Stimulated activated CD8-positive, alpha-beta memory T cell treated with anti-CD3 and anti-CD28 coated beads, Interleukin-7, amount 100 ng/mL, for 48 hours (primary cell): ENCODE data around the gene ASB3.
"Not testable (repeated sequence)": the region's sequence is repeated elsewhere in the genome, so short reads cannot be mapped to it uniquely, and the experiment has no call there.

ENCODE experiments used
- DNase-seq, 2 donors: peaks; one replicate each; pipeline ENCODE4 v3.0.0-alpha.2; 2020; ENCODE audit warnings: low read depth in 1 of 2; ENCODE audit errors: extremely low read depth in 1 of 2

ASB3 gene

DNA sequence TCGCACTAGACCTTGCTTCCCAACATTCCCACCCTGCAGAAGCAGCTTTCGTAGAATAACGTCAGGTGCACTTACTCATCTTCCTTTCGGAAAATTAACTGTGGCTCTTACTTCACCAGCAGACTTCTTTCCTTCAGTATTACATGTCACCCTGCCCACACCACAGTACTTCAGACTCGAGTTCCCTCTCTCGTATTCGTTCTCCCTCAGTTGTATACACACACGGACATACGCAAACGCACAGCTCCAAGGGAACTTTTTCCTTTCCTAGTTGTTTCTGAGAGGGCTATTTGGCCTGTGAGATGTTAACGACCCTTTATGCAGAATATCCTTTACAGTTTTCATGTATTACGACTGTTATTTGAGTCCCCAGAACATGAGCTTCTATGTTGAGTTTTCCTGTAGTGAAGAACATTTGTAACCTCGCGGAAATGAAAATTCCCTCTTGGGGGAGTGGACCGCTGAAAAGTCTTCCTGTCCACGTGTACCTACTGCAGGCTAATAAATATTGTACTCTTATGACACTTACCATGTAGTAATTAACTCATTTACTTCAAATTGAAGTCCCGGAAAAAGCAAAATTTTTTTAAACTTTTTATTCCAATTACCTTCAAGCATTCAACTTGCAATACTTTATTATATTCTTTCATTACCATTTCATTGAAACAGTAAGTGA, 999 bp upstream of the ASB3 start:
- DNase-seq = peak in 1 of 2 donors; percentile 5

DNA sequence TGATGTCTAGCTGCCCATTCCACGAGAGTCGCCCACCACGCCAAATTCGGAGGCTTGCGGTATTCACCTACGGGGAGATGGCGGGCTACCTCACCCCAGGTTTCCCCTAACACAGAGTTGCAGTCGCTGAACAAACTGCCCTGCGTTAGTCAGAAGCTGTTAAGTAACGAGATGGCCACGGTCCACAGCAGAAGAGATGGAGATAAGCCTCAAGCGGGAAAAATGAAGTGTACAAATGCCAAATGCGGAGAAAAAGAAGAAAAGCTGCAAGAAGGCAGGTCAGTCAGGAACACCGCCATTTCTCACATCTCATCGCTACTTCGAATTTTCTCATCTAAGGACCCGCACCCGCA, 425 bp downstream of the ASB3 start:
- peak in 1 of 2 donors; percentile 13 for DNase-seq

DNA sequence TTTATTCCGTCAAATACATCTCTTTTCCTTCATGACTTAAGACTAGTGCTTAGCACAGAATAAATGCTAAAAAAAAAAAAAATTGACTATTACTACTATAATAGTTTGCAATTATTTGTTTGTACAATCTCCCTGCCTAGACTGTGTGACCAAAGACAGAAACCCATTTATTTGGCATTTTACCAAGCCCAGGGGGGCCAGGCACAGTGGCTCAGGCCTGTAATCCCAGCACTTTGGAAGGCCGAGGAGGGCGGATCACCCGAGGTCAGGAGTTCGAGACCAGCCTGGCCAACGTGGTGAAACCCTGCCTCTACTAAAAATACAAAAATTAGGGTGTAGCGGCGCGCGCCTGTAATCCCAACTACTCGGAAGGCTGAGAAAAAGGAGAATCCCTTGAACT, 1.4 kb downstream of the ASB3 start:
- no peak for DNase-seq

DNA sequence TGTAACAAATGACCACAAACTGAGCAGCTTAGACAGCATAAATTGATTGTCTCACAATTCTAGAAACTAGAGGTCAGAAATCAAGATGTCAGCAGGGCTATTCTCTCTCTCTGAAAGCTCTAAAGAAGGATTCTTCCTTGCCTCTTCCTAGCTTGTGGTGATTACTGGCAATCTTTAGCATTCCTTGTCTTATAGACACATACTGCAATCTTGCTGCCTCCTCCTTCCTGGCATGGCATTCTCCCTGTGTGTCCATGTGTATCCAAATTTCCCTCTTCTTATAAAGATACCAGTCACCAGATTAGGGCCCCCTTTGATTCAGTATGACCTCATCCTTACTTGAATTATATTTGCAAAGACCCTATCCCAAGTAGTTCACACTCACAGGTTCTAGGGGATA, 2.3 kb downstream of the ASB3 start:
- DNase-seq = no peak

DNA sequence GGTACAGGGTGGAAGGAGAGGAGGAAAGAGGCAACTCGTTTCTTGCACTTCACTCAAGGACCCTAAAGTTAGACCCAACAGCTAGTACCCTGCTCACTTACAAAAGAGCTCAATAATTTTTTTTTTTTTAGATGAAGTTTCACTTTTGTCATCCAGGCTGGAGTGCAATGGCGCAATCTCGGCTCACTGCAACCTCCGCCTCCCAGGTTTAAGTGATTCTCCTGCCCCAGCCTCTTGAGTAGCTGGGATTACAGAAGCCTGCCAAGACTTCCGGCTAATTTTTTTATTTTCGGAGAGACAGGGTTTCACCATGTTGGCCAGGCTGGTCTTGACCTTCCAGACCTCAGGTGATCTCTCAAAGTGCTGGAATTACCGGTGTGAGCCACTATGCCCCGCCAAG, 4.1 kb downstream of the ASB3 start:
- no peak for DNase-seq

DNA sequence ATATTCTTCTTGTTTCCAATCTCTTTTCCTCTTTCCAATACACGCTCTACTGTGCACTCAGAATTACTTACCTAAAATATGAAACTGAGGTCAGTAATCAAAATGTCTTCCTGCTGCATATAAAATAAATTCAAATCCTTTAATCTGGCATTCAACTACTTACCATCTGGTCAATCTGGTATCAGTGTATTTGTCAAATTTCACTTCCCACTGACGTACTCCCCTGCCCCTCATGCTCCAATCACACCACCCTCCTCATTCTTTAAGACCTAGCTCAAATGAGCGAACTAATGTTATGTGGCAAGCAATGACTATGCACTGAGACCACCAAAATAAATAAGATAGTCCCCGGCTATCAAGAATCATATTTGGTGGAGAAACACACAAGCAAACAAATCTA, 6.7 kb downstream of the ASB3 start:
- no peak for DNase-seq

DNA sequence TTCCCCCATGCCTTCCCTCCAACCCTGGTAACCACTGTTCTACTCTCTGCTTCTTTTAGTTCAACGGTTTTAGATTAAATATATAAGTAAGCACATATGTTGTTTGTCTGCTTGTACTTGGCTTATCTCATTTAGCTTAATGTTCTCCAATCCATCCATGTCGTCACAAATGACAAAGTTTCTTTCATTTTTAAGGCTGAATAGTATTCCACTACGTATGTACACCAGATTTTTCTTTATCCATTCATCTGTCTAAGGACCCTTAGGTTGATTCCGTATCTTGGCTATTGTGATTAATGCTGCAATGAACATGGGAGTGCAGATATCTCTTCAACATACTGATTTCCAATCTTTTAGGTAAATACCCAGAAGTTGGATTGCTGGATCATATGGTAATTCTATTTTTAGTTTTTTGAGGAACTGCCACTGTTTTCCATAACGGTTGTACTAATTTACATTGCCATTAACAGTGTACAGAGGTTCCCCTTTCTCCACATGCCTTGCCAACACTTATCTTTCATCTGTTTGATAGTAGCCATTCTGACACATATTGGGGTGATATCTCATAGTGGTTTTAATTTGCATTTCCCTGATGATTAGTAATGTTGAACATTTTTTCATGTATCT, 8.1 kb downstream of the ASB3 start:
- DNase-seq = no peak

DNA sequence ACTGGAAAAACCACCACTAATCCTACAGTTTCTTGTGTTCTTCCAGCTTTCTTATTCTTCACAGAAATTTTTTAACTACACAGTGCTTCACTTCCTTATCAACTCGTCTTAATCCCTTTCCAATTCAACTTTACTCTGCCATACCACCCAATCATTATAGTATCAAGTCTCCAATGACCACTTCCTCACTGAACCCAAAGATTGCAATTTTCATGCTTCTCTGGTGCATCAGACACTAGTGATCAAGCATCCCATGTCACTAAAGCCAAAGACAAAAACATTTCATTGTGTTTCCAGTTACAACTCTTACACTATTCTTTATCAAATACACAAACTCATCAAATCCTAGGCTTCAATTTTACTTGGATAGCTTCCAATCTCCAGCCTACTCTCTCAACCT, 9.6 kb downstream of the ASB3 start:
- DNase-seq = no peak

DNA sequence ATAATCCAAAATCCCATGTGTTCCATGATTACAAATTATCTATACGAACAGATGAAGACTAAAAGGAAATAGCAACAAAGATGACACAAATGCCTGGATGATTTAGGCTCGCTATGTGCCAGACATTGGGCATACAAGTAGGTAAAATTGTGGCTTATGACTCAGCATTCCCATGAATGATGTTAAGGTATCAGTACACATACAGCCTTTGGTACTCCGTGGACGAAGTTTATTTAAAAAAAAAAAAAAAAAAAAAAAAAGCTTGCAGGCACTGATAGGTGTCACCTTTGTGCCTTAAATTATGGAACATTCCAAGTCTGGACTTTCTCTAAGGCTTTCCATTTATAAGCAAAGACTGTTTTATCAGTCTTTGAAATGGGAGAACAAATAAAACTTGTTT, 16.5 kb downstream of the ASB3 start:
- DNase-seq = no peak

DNA sequence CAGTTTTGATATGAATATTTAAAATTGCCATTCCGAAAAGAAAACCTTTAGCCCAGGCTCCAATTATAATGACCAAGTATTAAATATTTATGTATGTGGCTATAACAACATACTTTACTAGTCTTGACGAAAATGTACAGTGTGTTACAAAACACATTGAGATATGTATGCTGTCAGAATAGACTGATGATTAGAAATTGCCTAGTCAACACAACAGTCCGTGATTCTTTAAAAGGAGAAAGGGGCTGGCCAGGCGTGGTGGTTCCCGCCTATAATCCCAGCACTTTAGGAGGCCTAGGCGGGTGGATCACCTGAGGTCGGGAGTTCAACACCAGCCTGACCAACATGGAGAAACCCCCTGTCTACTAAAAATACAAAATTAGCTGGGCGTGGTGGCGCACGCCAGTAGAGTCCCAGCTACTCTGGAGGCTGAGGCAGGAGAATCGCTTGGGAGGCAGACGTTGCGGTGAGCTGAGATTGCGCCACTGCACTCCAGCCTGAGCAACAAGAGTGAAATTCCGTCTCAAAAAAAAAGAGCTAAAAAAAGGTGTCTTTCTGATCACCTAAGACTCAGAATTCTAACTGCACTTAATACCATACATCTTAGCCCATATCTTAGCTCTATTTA, 17.3 kb downstream of the ASB3 start:
- no peak for DNase-seq

DNA sequence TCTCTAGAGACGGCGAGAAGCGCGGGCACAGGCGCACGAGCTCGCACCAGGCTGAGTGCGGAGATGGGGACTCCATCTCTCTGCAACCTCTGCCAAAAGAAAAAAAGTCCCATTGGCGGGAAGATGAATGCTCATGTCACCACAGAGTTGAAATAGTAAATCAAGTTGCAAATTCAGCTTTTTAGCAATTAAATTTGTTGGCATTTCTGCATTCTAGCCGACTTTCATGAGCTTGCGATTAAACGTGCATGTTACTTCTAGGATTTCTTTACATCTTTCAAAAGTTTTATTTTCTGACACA, 18.6 kb downstream of the ASB3 start:
- peak in 1 of 2 donors; percentile 37 for DNase-seq

DNA sequence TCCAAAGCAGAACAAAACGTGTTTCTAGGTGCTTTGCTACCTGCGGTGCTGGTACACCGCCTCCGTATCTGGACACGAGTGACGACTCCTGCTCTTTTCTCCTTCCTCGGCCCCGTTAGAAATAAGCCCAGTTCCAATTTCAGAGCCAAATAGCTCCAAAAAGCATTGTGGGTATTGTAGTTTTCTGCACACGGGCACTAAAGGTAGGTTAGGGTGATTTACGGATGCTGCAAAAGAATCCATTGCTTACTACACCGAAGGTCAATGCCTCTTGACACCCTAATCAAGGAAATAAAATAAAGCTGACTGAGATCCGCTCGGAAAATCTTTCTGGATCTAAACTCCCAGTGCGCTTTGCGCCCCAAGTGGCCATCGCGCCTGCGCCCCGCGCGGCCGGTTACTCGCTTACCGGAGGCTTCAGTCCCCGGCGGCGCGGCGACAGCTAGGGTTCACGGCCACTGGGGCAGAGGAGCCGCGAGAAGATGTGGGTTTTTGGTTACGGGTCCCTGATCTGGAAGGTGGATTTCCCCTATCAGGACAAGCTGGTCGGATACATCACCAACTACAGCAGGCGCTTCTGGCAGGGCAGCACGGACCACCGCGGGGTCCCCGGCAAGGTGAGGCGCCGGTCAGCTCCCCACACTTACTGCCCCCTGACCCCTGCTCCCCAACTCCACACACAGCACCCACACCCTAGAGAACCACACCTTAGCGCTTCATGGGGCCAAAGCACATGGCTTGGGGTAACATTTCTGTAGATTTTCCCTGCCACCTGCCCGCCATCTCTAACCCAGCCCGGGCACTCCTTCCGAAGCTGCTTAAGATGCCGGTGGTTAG, 19.1 kb downstream of the ASB3 start, which contains the start of gene CHAC2:
Gene CHAC2 (plus strand): TSS at position 400 of the 837 bp plus-strand sequence. CDS start 83 bp downstream, at position 483.
- peak; percentile 74 to 78 for DNase-seq

DNA sequence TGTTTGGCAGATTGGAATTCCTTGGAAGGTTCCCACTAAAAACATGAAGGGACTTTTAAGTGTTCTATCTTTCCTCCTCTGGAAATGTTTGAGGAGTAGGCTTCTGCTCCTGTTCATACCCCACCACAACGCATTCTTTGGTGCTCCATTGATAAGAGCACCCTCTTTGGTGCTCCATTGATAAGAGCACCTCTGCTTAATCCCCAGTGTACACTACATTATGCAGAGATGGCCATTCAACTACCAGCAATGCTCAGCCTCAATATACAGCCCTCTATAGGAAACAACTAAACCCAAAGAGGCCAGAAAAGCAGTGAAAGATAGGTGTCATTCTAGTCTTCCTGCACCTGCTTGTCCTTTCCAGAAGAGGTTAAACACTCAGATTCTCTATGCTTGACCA, 21.0 kb downstream of the ASB3 start:
- DNase-seq = no peak

DNA sequence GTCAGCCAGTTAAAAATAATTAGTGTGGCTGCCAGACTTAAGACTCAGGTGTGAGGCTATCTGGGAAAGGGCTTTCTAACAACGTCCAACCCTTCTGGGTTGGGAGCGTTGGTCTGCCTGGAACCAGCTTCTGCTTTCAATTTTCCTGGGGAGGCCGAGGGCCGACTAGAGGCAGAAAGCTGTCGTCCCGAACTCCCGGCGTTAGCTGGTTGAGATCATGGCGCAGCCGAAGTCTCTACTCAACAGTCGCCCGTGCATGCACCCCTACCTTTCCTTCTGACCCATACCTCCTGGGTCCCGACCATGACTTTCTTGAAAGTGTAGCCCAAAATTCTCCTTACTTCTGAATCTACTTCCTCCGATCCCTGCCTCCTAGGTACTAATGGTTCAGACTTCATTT, 29.5 kb downstream of the ASB3 start:
- DNase-seq = not testable (repeated sequence)

DNA sequence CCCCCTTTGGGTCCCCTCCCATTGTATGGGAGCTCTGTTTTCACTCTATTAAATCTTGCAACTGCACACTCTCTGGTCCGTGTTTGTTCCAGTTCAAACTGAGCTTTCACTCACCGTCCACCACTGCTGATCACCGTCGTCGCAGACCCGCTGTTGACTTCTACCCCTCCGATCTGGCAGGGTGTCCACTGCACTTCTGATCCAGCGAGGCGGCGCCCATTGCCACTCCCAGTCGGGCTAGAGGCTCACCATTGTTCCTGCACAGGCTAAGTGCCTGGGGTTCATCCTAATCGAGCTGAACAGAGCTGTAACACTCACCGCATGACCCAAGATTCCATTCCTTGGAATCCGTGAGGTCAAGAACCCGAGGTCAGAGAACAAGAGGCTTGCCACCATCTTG, 30.1 kb downstream of the ASB3 start:
- no peak for DNase-seq

DNA sequence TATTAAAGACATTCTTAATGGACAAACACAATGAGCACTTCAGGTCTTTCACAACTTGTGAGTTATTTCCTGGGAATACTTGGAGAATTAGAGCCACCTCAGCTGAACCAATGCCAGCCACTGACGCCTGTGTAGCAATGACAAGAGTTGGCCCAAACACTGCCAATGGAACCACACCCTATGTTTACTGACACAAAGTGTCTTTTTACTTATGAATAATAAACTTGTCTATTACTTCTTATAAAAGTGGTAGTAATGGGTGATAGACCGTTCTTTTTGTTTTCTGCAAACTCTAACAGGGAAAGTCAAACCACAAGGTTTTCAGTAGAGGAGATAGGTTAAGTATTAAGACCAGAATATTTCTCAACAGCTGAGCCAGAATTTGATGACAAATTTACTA, 31.6 kb downstream of the ASB3 start:
- DNase-seq = no peak

DNA sequence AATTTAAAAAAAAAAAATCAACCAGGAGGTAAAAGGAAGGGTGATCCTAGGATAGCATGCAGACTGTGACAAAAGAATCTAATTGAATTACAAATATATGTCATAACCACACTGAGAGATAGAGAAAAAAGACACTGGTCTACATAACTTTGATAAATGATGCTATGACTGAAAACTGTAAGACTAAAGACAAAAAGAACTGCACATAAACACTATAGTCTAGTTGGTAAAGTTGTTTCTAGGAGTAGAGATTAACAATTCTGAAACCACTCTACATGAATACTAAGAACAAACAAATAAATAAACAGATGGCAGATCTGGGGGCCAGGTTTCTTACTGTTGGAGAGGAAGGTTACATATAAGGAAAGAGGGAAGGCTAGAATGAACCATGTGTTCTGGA, 33.7 kb downstream of the ASB3 start:
- DNase-seq = no peak

DNA sequence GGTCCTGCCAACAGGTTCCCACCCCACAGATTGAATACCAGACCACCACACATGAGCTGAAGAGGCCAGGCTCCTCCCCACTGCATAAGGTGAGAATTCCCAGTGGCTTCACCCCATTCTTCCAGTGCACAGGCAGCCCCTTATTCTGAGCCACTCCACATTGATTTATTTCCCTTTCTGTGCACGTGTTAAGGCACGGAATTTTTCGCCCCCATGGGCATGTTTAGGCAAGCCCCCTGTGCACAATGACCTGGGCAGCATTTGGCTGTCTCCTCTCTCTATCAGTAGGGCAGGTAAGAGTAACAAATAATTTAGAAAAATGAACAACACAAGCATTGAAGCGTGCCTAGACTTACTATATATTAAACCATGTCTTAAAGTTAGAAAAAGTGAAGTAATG, 34.4 kb downstream of the ASB3 start:
- DNase-seq = no peak

DNA sequence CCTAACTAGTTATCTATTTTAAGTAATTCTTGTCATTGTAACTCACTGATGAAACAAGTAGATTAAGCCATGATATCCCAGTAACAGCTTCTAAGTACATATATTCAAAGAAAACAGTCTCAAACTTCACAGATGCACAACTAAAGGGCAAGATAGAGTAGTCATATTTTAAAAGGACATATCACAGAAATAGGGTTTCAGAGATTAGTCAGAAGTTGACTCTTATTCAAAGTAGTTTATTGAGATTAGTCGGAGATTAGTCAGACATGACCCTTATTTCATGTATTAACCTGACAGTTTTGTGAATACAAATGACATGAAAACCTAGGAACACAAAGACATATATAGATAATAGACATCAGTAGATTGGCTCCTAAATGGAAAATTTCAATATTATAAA, 35.0 kb downstream of the ASB3 start:
- DNase-seq = no peak

DNA sequence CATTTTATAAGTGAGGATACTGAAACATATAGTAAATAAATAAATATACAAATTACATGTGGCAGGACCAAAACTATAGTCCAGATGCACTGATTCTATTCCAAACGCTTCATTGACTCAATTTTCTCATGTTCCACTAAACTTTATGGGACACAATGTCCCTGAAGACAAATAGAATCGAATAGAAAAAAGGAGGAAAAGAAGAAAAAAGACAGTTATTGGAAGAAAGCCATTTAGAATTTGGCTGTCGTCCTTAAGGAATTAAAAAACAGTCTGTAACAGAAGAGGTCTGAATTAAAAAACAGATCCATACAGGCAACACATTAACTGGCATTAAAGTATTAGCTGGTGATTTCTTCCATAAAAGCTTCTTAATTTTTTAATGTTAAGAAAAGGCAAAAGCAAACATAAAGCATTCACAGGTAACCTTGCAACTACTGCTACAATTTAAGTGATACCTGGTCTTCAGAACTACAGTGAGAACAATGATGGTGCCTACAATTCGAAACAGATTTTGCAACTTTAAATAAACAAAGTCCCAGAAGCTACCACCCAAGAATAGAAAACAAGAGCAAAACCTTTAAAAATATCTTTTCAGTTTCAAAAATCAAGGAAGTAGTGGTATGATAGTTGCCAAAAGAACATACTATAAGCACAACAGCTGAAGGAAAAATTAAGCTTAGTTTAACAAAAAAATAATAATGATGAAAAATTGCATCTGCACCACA, 36.5 kb downstream of the ASB3 start:
- DNase-seq = no peak

DNA sequence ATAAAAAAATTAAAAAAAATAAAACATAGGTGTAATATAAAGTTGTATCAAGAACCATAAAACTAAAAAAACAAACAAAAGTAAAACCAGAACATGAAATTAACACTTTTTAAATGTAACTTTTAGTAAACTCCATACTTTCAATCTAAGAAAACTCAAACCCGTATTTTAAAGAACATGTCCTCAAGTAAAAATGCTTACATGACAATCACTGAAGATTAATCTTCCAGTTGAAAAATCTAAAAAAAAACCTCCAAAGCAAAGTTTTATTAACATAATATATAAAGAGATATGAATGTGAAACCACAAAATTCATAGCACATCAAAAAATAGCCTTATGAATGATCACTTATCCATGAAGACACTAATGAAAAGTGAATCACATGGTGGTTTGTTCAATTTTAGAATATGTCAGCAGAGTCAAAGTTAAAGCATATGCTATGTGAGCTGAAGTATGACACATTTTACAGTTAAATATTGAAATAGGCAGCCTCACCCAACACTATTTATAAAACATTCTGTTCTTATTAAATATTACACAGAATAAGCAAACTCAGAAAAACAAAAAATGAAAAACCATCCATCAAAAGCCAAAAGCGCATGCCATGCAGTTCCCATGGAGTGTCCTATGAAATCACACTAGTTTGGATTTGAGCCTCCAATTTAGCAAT, 42.2 kb downstream of the ASB3 start:
- DNase-seq = no peak
